ENCODE data around the gene CEP350.

CEP350 gene

GRCh38 chr1:180020017-180020416 lies 65.4 kb downstream of the CEP350 start:
- TF ChIP-seq, protein P1, sequence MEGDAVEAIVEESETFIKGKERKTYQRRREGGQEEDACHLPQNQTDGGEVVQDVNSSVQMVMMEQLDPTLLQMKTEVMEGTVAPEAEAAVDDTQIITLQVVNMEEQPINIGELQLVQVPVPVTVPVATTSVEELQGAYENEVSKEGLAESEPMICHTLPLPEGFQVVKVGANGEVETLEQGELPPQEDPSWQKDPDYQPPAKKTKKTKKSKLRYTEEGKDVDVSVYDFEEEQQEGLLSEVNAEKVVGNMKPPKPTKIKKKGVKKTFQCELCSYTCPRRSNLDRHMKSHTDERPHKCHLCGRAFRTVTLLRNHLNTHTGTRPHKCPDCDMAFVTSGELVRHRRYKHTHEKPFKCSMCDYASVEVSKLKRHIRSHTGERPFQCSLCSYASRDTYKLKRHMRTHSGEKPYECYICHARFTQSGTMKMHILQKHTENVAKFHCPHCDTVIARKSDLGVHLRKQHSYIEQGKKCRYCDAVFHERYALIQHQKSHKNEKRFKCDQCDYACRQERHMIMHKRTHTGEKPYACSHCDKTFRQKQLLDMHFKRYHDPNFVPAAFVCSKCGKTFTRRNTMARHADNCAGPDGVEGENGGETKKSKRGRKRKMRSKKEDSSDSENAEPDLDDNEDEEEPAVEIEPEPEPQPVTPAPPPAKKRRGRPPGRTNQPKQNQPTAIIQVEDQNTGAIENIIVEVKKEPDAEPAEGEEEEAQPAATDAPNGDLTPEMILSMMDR (conservative IDR thresholded peaks at IDR 0.05; ENCODE audit: low read depth, low read length) = no peak
- no peak for DNase-seq (ENCODE audit: low read depth)
- no peak overlapping the region for H3K4me3 ChIP-seq (ENCODE audit: low read length)

GRCh38 chr1:180026556-180026955 lies 71.9 kb downstream of the CEP350 start:
- no peak overlapping the region for H3K4me3 ChIP-seq (ENCODE audit: low read length)
- no peak for DNase-seq (ENCODE audit: low read depth)
- TF ChIP-seq, protein P1 (conservative IDR thresholded peaks at IDR 0.05; ENCODE audit: low read depth, low read length) = no peak

- H3K4me3 ChIP-seq (ENCODE audit: low read length) = no peak overlapping the region
- TF ChIP-seq, protein P1 (conservative IDR thresholded peaks at IDR 0.05; ENCODE audit: low read depth, low read length) = no peak
- no peak for DNase-seq (ENCODE audit: low read depth)
These were observed 73.4 kb downstream of the CEP350 start for GRCh38 chr1:180027949-180028445.

DNA sequence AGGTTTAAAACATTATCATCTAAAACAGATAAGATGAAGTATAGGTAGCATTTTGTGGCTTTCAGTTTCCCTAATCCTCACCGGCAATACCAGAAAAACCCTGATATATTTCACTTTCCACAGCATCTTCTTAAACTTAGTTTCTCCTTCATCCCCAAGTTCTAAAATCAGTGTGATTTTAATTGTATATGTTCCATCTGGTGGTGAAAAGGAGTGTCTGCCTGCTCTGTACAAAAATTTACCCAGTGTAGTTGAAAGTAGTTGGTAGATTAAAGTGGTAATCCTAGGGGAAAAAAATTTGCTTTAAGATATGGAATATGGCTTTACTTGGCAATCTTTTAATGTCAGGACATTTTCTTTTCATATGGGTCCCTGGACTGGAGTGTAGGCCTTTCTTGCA lies 74.3 kb downstream of the CEP350 start:
- DNase-seq (ENCODE audit: low read depth) = no peak
- no peak overlapping the region for H3K4me3 ChIP-seq (ENCODE audit: low read length)
- TF ChIP-seq, protein P1 (conservative IDR thresholded peaks at IDR 0.05; ENCODE audit: low read depth, low read length) = peak; percentile 26

GRCh38 chr1:180029524-180030135 lies 75.0 kb downstream of the CEP350 start:
- no peak overlapping the region for H3K4me3 ChIP-seq (ENCODE audit: low read length)
- TF ChIP-seq, protein P1 (conservative IDR thresholded peaks at IDR 0.05; ENCODE audit: low read depth, low read length) = no peak
- DNase-seq (ENCODE audit: low read depth) = no peak

GRCh38 chr1:180031664-180032063 lies 77.1 kb downstream of the CEP350 start:
- DNase-seq (ENCODE audit: low read depth) = no peak
- TF ChIP-seq, protein P1 (conservative IDR thresholded peaks at IDR 0.05; ENCODE audit: low read depth, low read length) = no peak
- no peak overlapping the region for H3K4me3 ChIP-seq (ENCODE audit: low read length)

GRCh38 chr1:180033390-180033789 lies 78.8 kb downstream of the CEP350 start:
- no peak overlapping the region for H3K4me3 ChIP-seq (ENCODE audit: low read length)
- TF ChIP-seq, protein P1 (conservative IDR thresholded peaks at IDR 0.05; ENCODE audit: low read depth, low read length) = no peak
- no peak for DNase-seq (ENCODE audit: low read depth)

All from retinal pigment epithelial cell (primary cell).